Measurements from ENCODE around the gene RFTN1.

DNA sequence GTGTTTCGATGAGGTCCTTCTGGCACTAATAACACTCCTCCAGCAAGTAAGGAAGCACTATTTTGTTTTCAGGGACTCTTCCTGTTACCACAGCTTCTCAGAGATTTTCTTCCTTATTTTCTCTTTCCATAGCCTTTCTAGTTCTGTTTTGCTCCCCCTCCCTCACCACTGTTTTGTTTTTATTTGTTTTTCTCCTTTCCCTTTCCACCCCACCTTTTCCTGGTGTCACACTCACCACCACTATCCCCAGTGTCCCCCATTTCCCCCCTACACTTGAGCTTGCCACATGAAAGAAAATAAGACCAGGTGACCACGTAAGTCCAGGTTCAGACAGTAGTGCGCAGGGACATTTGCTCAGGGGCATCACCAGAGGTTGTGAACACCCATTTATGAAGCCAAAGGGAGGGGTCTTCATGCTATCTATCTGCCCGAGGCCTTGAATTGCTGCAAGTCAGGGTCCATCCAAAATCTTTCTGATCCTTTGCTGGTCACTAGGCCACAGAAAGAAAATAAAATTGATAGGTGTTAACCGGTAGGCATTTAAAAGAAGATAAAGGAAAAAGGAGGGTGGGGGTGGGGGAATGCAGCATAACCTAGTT, 1.4 kb upstream of the RFTN1 start:
- TF ChIP-seq CTCF (IDR thresholded peaks at IDR 0.05) (no peak), POLR2A (IDR thresholded peaks at IDR 0.05) (no peak)

All from ovary (tissue), 3 donors.